Measurements from ENCODE around the gene VSIG2.

- TF ChIP-seq POLR2A (IDR thresholded peaks at IDR 0.05) (no peak), CTCF (IDR thresholded peaks at IDR 0.05) (no peak), EP300 (IDR thresholded peaks at IDR 0.05) (no peak)
These were observed 689 bp downstream of the VSIG2 start for GRCh38 chr11:124751391-124751740.
